Sciatic nerve (tissue), 2 donors: Measurements from ENCODE around the gene OR10A3. TPM values are rescaled to one million over a fixed set of nuclear protein-coding genes. Genes with fewer than 3 reads are reported as not detected.

ENCODE experiments used
- ATAC-seq: fragments of 200-7000 bp; cut with Tn5 transposase; one replicate; pipeline ENCODE4 v1.9.1; 2020; ENCODE audit warnings: mild to moderate bottlenecking, moderate library complexity
- DNase-seq: peaks from one replicate; pipeline ENCODE4 v3.0.0-alpha.2; 2020; ENCODE audit warnings: low spot score
- intact Hi-C: fragments of 100-400 bp; cut with DNase I; formaldehyde crosslinking; loops from one replicate; pipeline ENCODE4 v1.14.2; 2022
- total RNA-seq: library from RNA; stranded (reverse); fragmentation: NEBNext Ultra II Directional; extraction: Animal tissue kit (Norgen Biotek cat#: 25700); gene quantifications from one replicate; pipeline ENCODE4 v1.2.1, GENCODE V29; 2021
- donor health status: DM: no; HTN: no; CAD: no.
- donor health status: DM: no; HTN: no; CAD: no.

Gene OR10A3
- total RNA-seq, 1 donor from 2014 or later: not detected

- ATAC-seq: no peak
- intact Hi-C loops: no loop called here
- no peak for DNase-seq
These were observed 8.4 kb upstream of the OR10A3 start for GRCh38 chr11:7949934-7950333.

- ATAC-seq (no peak), DNase-seq (no peak)
- intact Hi-C loops: no loop called here
These were observed 2.6 kb upstream of the OR10A3 start for GRCh38 chr11:7944123-7944522.

GRCh38 chr11:7941146-7941545, 362 bp downstream of the OR10A3 start:
- ATAC-seq: no peak
- intact Hi-C loops: no loop called here

GRCh38 chr11:7936615-7937014, 4.9 kb downstream of the OR10A3 start:
- ATAC-seq (no peak), DNase-seq (no peak)
- intact Hi-C loops: no loop called here

More at GRCh38 chr11:7941146-7941545, 362 bp downstream of the OR10A3 start:
- no peak for DNase-seq

GRCh38 chr11:7931168-7931567, 10.3 kb downstream of the OR10A3 start, which contains the start of gene OR10A6:
TSS of gene OR10A6 (minus strand) at chr11:7931268. CDS start at chr11:7928662, 2,606 bp downstream.
- no peak for ATAC-seq
- no peak for DNase-seq
- intact Hi-C loops: no loop called here

GRCh38 chr11:7927635-7928034, 13.9 kb downstream of the OR10A3 start:
- DNase-seq (no peak), ATAC-seq (no peak)
- intact Hi-C loops: no loop called here

- ATAC-seq (no peak), DNase-seq (no peak)
- intact Hi-C loops: no loop called here
These were observed 17.0 kb downstream of the OR10A3 start for GRCh38 chr11:7924536-7924935.

- no peak for DNase-seq
- intact Hi-C loops: no loop called here
- ATAC-seq: no peak
These were observed 23.4 kb downstream of the OR10A3 start for GRCh38 chr11:7918141-7918540.

- ATAC-seq (no peak), DNase-seq (no peak)
- intact Hi-C loops: no loop called here
These were observed 30.5 kb downstream of the OR10A3 start for GRCh38 chr11:7911011-7911410.

GRCh38 chr11:7910286-7910788, 31.2 kb downstream of the OR10A3 start:
- intact Hi-C loops: no loop called here
- no peak for ATAC-seq
- DNase-seq: no peak

- intact Hi-C loops: no loop called here
- no peak for ATAC-seq
- no peak for DNase-seq
These were observed 31.8 kb downstream of the OR10A3 start for GRCh38 chr11:7909585-7910285.

- intact Hi-C loops: no loop called here
- ATAC-seq (no peak), DNase-seq (no peak)
These were observed 34.4 kb downstream of the OR10A3 start for GRCh38 chr11:7907121-7907520.

- ATAC-seq (no peak), DNase-seq (no peak)
- intact Hi-C loops: no loop called here
These were observed 35.0 kb downstream of the OR10A3 start for GRCh38 chr11:7906481-7906880.

- intact Hi-C loops: no loop called here
- ATAC-seq (no peak), DNase-seq (no peak)
These were observed 35.5 kb downstream of the OR10A3 start for GRCh38 chr11:7905961-7906429.

- intact Hi-C loops: no loop called here
- no peak for DNase-seq
- ATAC-seq: no peak
These were observed 36.0 kb downstream of the OR10A3 start for GRCh38 chr11:7905549-7905948.

GRCh38 chr11:7904917-7905316, 36.6 kb downstream of the OR10A3 start:
- intact Hi-C loops: no loop called here
- DNase-seq (no peak), ATAC-seq (no peak)

- DNase-seq (no peak), ATAC-seq (no peak)
- intact Hi-C loops: no loop called here
These were observed 37.6 kb downstream of the OR10A3 start for GRCh38 chr11:7903940-7904339.

- intact Hi-C loops: no loop called here
- no peak for ATAC-seq
These were observed 40.1 kb downstream of the OR10A3 start for GRCh38 chr11:7901319-7901854.

GRCh38 chr11:7900686-7901085, 40.8 kb downstream of the OR10A3 start:
- DNase-seq (no peak), ATAC-seq (no peak)
- intact Hi-C loops: no loop called here

More at GRCh38 chr11:7901319-7901854, 40.1 kb downstream of the OR10A3 start:
- DNase-seq: no peak

GRCh38 chr11:7899418-7899817, 42.1 kb downstream of the OR10A3 start:
- DNase-seq (no peak), ATAC-seq (no peak)
- intact Hi-C loops: no loop called here
